Mammary epithelial cell (primary cell): Measurements from ENCODE around the gene CSF2RB.

ENCODE experiments used
- EZH2 ChIP-seq: IDR thresholded peaks from 2 replicates; pipeline ENCODE4 v1.6.1; 2012; ENCODE audit warnings: low read length, inconsistent platforms, borderline replicate concordance
- TF ChIP-seq, protein P1 (sequence below), 2 donors: IDR thresholded peaks in 1 of 2; conservative IDR thresholded peaks in 1 of 2; 2 replicates each; pipeline ENCODE4 v1.5.1; 2011 to 2012; ENCODE audit warnings: inconsistent platforms in 2 of 2, low read length in 2 of 2, mild to moderate bottlenecking in 2 of 2, control low read depth in 1 of 2, low read depth in 1 of 2; ENCODE audit not compliant: insufficient read depth in 1 of 2; ENCODE audit errors: extremely low read depth in 1 of 2

DNA sequence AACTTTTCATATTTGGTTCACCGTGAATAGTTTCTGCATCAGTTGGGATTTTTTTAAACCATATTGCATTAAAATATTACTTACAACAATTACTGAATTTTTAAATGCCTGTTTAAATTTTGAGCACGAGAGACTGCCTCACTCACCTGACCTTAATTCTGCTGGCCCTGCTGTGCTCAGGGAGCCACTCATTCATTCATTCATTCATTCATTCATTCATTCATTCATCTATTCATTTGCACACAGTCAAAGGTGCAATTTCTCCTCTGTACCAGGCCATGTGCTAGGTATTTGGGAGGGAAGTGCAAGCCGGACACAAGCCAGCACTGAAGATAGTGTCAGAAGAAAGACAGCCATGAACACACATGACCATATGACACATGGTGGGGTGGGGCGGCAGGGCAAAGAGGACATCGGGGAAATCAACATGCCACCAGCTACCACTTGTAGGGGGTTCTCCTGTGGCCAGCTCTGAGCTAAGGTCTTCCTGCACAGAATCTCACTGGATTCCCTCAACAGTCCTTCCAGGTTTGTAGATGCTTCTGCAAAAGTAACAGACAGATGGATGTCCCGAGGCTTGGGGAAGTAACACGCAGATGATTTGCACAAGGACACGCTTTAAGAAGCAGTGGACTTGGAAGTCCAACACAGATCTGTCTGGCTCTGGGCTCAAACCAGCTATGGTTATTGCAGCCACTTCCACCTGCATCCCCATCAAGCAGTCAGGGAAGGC, 568 bp upstream of the CSF2RB start:
- TF ChIP-seq, protein P1, sequence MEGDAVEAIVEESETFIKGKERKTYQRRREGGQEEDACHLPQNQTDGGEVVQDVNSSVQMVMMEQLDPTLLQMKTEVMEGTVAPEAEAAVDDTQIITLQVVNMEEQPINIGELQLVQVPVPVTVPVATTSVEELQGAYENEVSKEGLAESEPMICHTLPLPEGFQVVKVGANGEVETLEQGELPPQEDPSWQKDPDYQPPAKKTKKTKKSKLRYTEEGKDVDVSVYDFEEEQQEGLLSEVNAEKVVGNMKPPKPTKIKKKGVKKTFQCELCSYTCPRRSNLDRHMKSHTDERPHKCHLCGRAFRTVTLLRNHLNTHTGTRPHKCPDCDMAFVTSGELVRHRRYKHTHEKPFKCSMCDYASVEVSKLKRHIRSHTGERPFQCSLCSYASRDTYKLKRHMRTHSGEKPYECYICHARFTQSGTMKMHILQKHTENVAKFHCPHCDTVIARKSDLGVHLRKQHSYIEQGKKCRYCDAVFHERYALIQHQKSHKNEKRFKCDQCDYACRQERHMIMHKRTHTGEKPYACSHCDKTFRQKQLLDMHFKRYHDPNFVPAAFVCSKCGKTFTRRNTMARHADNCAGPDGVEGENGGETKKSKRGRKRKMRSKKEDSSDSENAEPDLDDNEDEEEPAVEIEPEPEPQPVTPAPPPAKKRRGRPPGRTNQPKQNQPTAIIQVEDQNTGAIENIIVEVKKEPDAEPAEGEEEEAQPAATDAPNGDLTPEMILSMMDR (conservative IDR thresholded peaks at IDR 0.05 in 1 of 2, IDR thresholded peaks at IDR 0.05 in 1 of 2; ENCODE audit: extremely low read depth in 1 of 2, insufficient read depth in 1 of 2, low read depth in 1 of 2, low read length in 2 of 2), result no peak
- no peak for TF ChIP-seq EZH2
